Stomach (tissue), 4 donors: ENCODE results near the gene TP53.

Experiments used
- CTCF ChIP-seq, 7 experiments: fragments of 450-650 bp in 4 of 7; fragments of 200-600 bp in 3 of 7; sonication (generic) in 3 of 7; IDR thresholded peaks; one replicate each; pipeline ENCODE4 v1.5.1; 2016 to 2019; ENCODE audit warnings: antibody characterized with exemption in 7 of 7, control low read depth in 2 of 7, mild to moderate bottlenecking in 1 of 7
- POLR2A ChIP-seq, 4 donors: fragments of 450-650 bp; IDR thresholded peaks; one replicate each; pipeline ENCODE4 v1.6.1; 2016; ENCODE audit warnings: antibody characterized with exemption in 4 of 4, control low read depth in 2 of 4, mild to moderate bottlenecking in 1 of 4, moderate library complexity in 1 of 4
- POLR2AphosphoS5 ChIP-seq, 3 donors: sonication (generic); formaldehyde crosslinking; IDR thresholded peaks; one replicate each; pipeline ENCODE4 v1.6.1; 2016; ENCODE audit warnings: antibody characterized with exemption in 3 of 3

GRCh38 chr17:7721612-7722011 lies 34.3 kb upstream of the TP53 start:
- TF ChIP-seq POLR2A (IDR thresholded peaks at IDR 0.05) (no peak), CTCF (IDR thresholded peaks at IDR 0.05) (no peak), POLR2AphosphoS5 (IDR thresholded peaks at IDR 0.05) (no peak)
